ENCODE data around the gene PLEKHM3. TPM values are rescaled to one million over a fixed set of nuclear protein-coding genes. Genes with fewer than 3 reads are reported as not detected.

Gene PLEKHM3
- total RNA-seq, 1 donor from 2014 or later = 16.3 TPM

GRCh38 chr2:207883002-207883780, 142.1 kb downstream of the PLEKHM3 start:
- DNase-seq = no peak

GRCh38 chr2:207881902-207882301, 143.4 kb downstream of the PLEKHM3 start:
- no peak for DNase-seq

DNA sequence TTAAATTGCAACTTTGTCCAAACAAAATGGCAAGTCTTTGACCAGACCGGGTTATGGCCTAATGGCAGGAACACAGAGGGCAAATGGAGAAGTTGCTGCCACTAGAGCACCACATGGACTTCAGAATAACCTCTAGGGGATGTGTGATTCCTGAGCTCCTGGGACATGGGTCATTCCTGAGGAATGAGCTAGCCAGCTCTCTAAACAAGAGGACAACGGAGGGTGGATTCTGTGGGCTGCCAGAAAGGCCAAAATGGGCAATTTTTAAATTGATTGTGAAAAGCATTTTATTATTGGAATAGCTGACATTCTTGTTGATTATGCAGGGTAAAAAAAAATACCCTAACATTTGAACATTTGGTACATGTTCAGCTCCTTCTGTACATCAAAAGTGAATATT, 145.8 kb downstream of the PLEKHM3 start:
- no peak for DNase-seq

DNA sequence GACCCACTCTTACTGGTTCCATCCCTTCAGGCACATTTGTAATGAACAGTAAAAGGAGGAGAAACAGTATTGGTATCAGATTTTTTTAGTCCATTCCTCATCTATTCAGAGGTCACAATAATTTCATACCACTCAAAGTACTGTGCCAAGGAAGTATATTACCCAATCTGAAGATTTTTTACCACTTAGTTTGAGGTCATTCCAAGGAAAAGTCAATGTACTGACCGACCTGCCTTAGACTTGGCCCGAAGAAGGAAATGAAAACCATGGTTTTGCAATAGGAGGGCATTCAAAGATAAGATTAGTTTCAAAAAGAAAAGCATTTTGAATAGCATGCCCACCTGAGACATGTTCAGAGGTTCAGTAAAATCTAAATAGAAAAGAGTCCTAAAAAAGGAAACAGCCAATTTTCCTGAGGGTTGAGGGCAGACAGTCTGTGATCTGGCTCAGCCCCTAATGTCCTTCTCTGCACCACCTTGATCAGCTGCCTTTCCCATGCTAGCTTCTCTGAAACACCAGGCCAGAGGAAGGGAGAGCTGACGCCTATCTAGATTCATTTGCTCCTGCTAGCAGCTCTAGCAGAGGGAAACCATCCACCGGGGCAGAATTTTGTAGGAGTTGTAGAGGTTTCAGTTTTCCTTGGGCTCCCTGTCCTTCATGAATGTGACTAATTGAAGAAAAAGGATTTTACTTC, 148.3 kb downstream of the PLEKHM3 start:
- no peak for DNase-seq

- no peak for DNase-seq
Observed at GRCh38 chr2:207875473-207876212, 149.7 kb downstream of the PLEKHM3 start.

DNA sequence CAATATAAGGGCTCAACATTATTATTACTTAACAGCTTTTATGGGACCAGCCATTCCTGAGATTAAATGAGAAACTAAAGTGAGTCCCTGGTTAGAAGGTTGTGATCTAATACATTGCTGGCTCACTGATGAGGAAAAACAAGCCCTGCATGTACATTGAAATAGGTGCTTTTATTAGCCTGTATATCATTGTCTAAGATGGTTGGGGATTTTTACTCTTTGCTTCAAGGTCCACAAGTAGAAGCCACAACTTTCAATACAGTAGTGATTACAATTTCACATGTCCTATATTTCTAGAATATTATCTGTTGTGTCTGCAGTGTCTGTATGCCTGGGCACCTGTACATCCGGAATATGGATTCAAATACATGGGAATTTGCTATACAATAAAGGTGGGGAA, 151.5 kb downstream of the PLEKHM3 start:
- DNase-seq = no peak

DNA sequence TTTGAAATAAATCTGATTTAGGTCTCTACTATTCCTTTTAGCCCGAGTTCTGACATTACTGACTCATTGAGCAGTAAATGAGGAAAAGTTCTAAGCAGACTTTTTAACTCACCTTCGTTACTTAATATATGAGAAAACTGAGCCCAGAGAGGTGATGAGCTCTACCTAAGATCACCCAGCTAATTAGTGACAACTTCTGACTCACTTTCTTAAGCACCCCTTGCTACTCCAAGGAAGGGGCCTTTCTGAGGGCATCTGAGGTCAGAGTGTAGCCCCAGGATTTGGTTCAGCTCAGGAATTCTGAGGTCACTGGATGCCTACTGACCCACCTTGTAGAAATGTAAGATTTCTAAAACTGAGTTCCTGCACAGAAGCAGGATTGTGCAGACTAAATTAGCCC, 153.4 kb downstream of the PLEKHM3 start:
- no peak for DNase-seq

DNA sequence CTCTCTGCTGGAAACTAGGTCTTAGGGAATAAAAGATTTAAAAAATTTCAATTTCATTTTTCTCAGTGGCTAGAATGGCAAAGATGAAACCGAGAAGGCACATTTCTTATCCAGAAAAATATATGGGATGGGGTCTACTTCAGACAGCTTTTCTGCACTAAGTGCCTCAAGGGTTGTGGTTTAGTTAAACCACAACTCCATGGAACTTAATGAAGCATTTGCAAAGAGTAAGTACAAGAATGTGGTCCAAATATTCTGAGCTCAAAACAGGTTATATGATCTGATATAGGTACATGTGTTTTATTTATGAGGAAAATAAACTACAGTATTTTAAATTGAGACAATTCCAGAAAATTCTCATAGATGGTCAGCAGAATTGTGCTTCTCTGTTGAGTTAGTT, 153.8 kb downstream of the PLEKHM3 start:
- no peak for DNase-seq

DNA sequence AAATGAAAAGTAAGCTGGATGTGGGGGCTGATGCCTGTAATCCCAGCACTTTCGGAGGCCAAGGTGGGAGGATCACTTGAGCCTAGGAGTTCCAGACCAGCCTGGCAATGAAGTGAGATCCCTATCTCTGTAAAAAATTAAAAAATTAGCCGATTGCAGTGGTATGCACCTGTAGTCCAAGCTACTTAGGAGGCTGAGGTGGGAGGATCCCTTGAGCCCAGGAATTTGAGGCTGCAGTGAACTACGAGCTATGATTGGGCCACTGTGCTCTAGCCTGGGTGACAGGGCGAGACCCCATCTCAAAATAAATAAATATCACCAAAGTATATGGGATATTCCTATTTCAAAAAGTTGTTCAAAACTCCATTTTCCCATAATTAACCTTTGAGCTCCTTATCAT, 154.5 kb downstream of the PLEKHM3 start:
- DNase-seq = no peak

DNA sequence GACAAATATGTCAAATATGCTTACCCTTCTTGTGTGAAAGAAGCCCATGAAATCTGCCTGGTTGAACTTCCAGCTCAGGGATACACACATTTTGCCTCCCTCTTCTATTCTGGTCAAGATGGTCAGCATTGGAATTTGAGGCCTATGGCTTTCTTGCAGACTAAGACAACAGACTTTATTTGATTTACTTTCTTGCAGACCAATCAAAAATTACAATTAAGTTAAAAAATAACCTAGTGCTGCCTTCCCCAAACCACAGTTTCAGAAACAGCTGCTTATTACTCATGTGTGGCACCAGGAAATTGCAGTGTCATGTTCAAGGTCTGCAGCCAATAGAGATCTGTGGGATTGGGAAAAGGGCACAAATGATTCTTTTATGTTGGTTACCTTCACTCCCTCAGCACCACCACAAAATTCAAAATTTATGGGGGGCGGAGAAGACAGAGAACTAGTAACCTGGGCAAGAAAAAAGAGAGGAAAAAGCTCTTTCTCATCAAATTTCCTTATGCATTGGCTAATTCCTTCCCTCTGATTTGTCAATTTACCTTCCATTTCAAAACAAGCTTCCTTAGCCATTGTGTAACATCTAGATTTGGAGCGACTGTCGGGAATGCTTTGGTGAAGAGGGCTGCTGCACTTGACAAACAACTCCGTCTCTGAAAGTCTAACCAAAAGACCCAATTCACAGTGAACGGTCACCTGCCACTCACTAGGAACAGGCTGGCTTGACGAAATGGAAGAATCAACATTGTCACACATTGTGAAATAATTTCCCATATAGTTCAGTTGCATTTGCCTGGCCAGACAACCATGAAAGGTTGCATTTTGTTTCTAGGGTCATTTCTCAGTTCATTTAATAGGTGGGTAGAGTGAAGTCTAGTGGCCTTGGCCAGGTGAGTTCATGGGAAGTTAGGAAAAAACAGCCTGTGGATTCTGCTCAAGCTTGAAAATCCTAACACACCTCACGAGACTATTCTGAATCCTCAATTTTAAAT, 155.2 kb downstream of the PLEKHM3 start:
- DNase-seq = no peak

GRCh38 chr2:207868855-207869596, 156.3 kb downstream of the PLEKHM3 start:
- no peak for DNase-seq

- DNase-seq = no peak
Observed at GRCh38 chr2:207867905-207868304, 157.4 kb downstream of the PLEKHM3 start.

- no peak for DNase-seq
Observed at GRCh38 chr2:207867056-207867455, 158.3 kb downstream of the PLEKHM3 start.

DNA sequence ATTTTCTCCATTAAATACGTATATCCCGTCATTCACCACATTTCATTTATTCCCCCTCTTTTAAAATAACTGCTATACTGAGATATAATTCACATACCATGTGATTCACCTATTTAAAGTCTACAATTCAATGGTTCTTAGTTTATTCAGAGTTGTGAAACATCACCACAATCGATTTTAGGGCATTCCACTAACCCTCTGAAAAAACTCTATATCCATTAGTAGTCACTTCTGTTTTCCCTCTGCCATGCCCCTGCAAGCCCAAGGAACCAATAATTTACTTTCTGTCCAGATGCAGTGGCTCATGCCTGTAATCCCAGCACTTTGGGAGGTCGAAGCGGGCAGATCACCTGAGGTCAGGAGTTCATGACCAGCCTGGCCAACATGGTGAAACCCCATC, 160.1 kb downstream of the PLEKHM3 start:
- no peak for DNase-seq

DNA sequence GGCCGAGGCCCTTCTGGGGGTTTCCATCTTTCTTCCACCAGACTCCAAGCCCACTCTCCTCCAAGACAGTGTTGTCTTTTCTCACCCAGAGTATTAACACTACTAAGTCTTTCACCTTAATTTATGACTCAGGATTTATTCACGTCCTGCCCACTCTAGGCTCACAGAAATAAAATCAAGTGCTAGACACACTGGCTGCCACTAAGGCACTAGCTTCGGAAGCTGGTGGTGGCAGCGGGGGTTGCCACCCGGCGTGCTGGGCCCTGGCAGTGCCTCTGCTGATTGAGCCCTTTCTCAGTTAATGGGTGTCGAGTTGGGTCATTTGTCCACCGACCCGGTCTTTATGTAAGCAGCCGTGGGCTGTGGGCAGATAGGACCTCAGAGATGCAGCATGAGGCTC, 162.0 kb downstream of the PLEKHM3 start:
- DNase-seq = no peak

DNA sequence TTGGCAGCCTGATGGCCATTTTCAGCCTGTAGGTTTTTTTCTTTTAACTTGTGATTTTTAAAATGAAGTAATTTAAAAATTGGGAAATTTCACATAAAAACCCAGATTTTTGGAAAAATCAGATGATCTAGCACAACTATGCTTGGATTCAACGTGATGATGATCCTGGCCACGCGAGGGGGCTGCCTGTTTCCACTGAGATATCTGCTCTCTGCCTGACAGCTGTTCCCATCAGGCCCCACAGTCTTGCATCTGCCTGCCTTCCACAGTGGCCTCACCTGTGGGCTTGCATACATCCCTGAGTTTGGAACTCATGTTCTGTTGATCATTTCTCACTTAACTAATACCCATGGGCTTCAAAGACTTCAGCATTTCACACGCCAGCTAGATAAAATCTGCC, 163.5 kb downstream of the PLEKHM3 start:
- DNase-seq = no peak

DNA sequence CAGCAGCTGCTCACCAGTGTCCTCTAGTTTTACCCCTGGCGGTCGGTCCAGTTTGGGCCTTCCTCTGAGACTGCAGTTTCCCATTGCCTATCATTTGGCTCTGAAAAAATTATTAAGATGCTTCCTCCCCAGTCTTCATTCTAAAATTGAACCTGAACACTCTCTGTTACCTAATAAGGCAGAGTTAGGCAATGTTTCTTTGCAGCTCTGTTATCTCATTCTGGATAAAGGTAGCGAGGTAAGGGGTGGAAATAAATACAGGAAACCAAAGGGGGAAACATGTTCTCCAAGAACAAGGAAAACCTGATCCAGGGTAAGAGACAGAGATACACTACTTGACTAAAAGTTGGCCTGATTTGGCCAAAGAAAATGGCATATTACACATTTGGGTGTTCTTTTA, 164.6 kb downstream of the PLEKHM3 start:
- no peak for DNase-seq

DNA sequence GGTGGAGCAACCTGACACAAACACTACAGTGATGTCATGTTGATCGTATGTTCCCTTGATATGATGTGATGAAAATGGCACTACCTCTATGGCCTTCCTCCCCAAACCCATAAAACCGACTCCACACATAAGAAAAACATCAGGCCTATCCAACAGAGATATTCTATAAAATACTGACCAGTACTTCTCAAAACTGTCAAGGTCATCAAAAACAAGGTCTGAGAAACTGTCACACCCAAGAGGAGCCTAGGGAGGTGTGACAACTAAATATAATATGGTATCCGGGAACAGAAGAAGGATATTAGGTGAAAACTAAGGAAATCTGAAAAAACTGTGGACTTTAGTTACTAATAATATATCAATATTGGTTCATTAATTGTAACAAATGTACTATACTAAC, 169.7 kb downstream of the PLEKHM3 start:
- DNase-seq = no peak

- no peak for DNase-seq
Observed at GRCh38 chr2:207854484-207855440, 170.6 kb downstream of the PLEKHM3 start.

DNA sequence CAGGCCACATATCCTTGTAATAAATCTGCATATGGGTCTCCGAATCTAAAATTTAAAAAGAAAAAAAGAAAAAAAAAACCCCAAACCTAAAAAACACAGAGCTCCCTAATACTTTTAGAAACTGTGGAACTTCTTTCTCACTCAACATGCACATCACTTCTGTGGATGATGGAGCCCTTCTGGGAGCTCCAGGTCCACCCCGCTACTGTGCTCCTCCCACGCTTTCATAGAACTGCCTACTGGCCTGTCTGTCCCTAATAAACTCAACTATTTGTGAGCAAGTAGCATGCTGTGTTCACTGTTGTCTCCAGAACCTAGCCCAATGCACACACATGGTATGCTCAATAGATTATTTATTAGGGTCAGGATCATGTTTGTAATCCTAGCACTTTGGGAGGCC, 172.5 kb downstream of the PLEKHM3 start:
- no peak for DNase-seq

Data from skin of body (tissue), 2 donors.